B cell (primary cell): ENCODE results near the gene PLG. TPM values are rescaled to one million over a fixed set of nuclear protein-coding genes. Genes with fewer than 3 reads are reported as not detected.
"Not testable (repeated sequence)": the region's sequence is repeated elsewhere in the genome, so short reads cannot be mapped to it uniquely, and the experiment has no call there.

Experiments
- ATAC-seq: fragments of 200-7000 bp; cut with Tn5 transposase; one replicate; pipeline ENCODE4 v1.10.0; 2021; ENCODE audit warnings: low read depth, mild to moderate bottlenecking, moderate number of reproducible peaks, moderate library complexity
- CTCF ChIA-PET: fragments of 350-600 bp; sonication (Branson Sonifier 250); formaldehyde crosslinking; loops from one replicate; lab custom pipeline; 2021; ENCODE audit warnings: antibody characterized with exemption, inconsistent platforms; lab: Charles Lee
- POLR2A ChIA-PET: fragments of 350-600 bp; sonication (Branson Sonifier 250); formaldehyde crosslinking; loops from one replicate; lab custom pipeline; 2021; ENCODE audit warnings: antibody characterized with exemption; lab: Charles Lee
- DNase-seq: peaks from one replicate; pipeline ENCODE4 v3.0.0; 2013
- H2AFZ ChIP-seq: 2 replicates; pipeline ENCODE4 v1.6.1; 2012; ENCODE audit warnings: mild to moderate bottlenecking, low read depth, low read length; ENCODE audit not compliant: insufficient read depth, poor library complexity, severe bottlenecking
- H3K27ac ChIP-seq, 2 donors: 1 replicate in 1 of 2; 2 replicates in 1 of 2; pipeline ENCODE4 v1.5.1; 2012 to 2013; ENCODE audit warnings: low read length in 2 of 2, mild to moderate bottlenecking in 2 of 2, moderate library complexity in 1 of 2
- H3K27me3 ChIP-seq, 4 experiments: fragments of 200-600 bp in 1 of 4; sonication (generic) in 1 of 4; replicated peaks in 1 of 4; 1 replicate in 2 of 4; 2 replicates in 2 of 4; pipeline versions ENCODE4 v1.6.1 to v1.7.0; 2013 to 2016; ENCODE audit warnings: low read length in 3 of 4, mild to moderate bottlenecking in 2 of 4, mixed read lengths in 1 of 4, moderate library complexity in 1 of 4; ENCODE audit not compliant: insufficient read depth in 4 of 4, control insufficient read depth in 3 of 4; ENCODE audit errors: control extremely low read depth in 1 of 4
- H3K36me3 ChIP-seq, 2 experiments: replicated peaks in 1 of 2; 1 replicate in 1 of 2; 2 replicates in 1 of 2; pipeline versions ENCODE4 v1.6.1 to v1.7.1; 2013; ENCODE audit warnings: low read length in 1 of 2; ENCODE audit not compliant: insufficient read depth in 2 of 2, control insufficient read depth in 1 of 2; ENCODE audit errors: control extremely low read depth in 1 of 2, extremely low read depth in 1 of 2
- H3K4me1 ChIP-seq, 2 donors: fragments of 200-600 bp in 1 of 2; sonication (generic) in 1 of 2; 1 replicate in 1 of 2; 2 replicates in 1 of 2; pipeline versions ENCODE4 v1.5.1 to v1.6.1; 2013 to 2017; ENCODE audit warnings: low read length in 2 of 2; ENCODE audit not compliant: control insufficient read depth in 2 of 2, insufficient read depth in 2 of 2
- H3K4me2 ChIP-seq: replicated peaks from 2 replicates; pipeline ENCODE3; 2012; ENCODE audit warnings: mild to moderate bottlenecking, low read depth, low read length; ENCODE audit not compliant: poor library complexity, severe bottlenecking
- H3K4me3 ChIP-seq, 5 experiments: fragments of 200-600 bp in 1 of 5; sonication (generic) in 1 of 5; 1 replicate in 3 of 5; 2 replicates in 2 of 5; pipeline versions ENCODE4 v1.5.1 to v1.7.0; 2011 to 2016; ENCODE audit warnings: low read length in 4 of 5, mild to moderate bottlenecking in 4 of 5, low read depth in 2 of 5, control low read depth in 1 of 5, moderate library complexity in 1 of 5; ENCODE audit not compliant: insufficient read depth in 1 of 5; ENCODE audit errors: control extremely low read depth in 1 of 5, extremely low read depth in 1 of 5
- H3K79me2 ChIP-seq: fragments of 200-600 bp; sonication (generic); one replicate; pipeline ENCODE4 v1.6.0; 2016; ENCODE audit warnings: low read length; ENCODE audit not compliant: control insufficient read depth, insufficient read depth
- H3K9ac ChIP-seq: fragments of 200-600 bp; sonication (generic); 2 replicates; pipeline ENCODE4 v1.6.1; 2017; ENCODE audit warnings: mild to moderate bottlenecking, low read length, moderate library complexity
- H3K9me3 ChIP-seq, 3 donors: one replicate each; pipeline versions ENCODE4 v1.6.1 to v1.7.1; 2013; ENCODE audit warnings: low read length in 2 of 3; ENCODE audit not compliant: control insufficient read depth in 2 of 3, insufficient read depth in 1 of 3; ENCODE audit errors: control extremely low read depth in 1 of 3
- H4K20me1 ChIP-seq: 2 replicates; pipeline ENCODE4 v1.6.0; 2012; ENCODE audit warnings: mild to moderate bottlenecking, low read length; ENCODE audit not compliant: insufficient read depth, control insufficient read depth, poor library complexity, severe bottlenecking
- H3K27ac Mint-ChIP-seq: one replicate; pipeline ENCODE4 v1.8.0; 2021; ENCODE audit warnings: mixed read lengths
- H3K27me3 Mint-ChIP-seq: one replicate; pipeline ENCODE4 v1.8.0; 2021; ENCODE audit warnings: mixed read lengths
- H3K4me1 Mint-ChIP-seq: one replicate; pipeline ENCODE4 v1.8.0; 2021; ENCODE audit warnings: mixed read lengths
- H3K4me3 Mint-ChIP-seq: one replicate; pipeline ENCODE4 v1.8.0; 2021; ENCODE audit warnings: mixed read lengths
- H3K9me3 Mint-ChIP-seq: one replicate; pipeline ENCODE4 v1.8.0; 2022; ENCODE audit warnings: mixed read lengths; ENCODE audit not compliant: insufficient read depth
- EZH2 ChIP-seq: IDR thresholded peaks from 2 replicates; pipeline ENCODE4 v1.6.1; 2012; ENCODE audit warnings: borderline replicate concordance, low read depth, mild to moderate bottlenecking, moderate library complexity, low read length; ENCODE audit not compliant: insufficient read depth, poor library complexity, severe bottlenecking
- WGBS: methylation state at CpG from one replicate; pipeline ENCODE4 v1.1.5; 2013; ENCODE audit warnings: missing lambda C conversion rate; ENCODE audit not compliant: insufficient coverage; 5-methylcytosine and 5-hydroxymethylcytosine counted together
- intact Hi-C: fragments of 100-400 bp; cut with micrococcal nuclease; formaldehyde crosslinking; loops from one replicate; pipeline ENCODE4 v1.10.0; 2022
- polyA plus RNA-seq: library from polyadenylated mRNA; depleted of rRNA; stranded (reverse); fragments of >200 nt; gene quantifications from 2 replicates; pipeline ENCODE4 v1.2.3, GENCODE V29; 2012
- total RNA-seq, 2 donors: library from RNA; stranded (reverse); fragments of 120-200 nt in 1 of 2; gene quantifications; 1 replicate in 1 of 2; 2 replicates in 1 of 2; pipeline versions ENCODE4 v1.2.3 to v1.2.4, GENCODE V29; 2013 to 2022
- TF ChIP-seq, protein P1 (sequence below): fragments of 200-600 bp; IDR thresholded peaks from one replicate; pipeline ENCODE4 v1.8.0; 2022; ENCODE audit warnings: antibody characterized with exemption, mild to moderate bottlenecking

Gene PLG
- total and polyA plus RNA-seq, 2 donors (not counting 1 experiment from before 2014, with no cell fraction given): 0.32 TPM; not detected in 1

GRCh38 chr6:160695622-160696021, 6.4 kb upstream of the PLG start:
- H3K4me1 ChIP-seq, H3K4me3 Mint-ChIP-seq, H3K9ac ChIP-seq, H3K9me3 Mint-ChIP-seq, H3K27ac Mint-ChIP-seq, H3K27ac ChIP-seq, H3K4me1 Mint-ChIP-seq, H3K9me3 ChIP-seq, H4K20me1 ChIP-seq, CTCF ChIA-PET, H3K36me3 ChIP-seq, DNase-seq, H3K27me3 ChIP-seq, H3K27me3 Mint-ChIP-seq, H2AFZ ChIP-seq, POLR2A ChIA-PET, H3K4me3 ChIP-seq, H3K79me2 ChIP-seq, ATAC-seq, intact Hi-C loops, H3K4me2 ChIP-seq: not testable (repeated sequence)
- WGBS: 71% methylated on average over 1 of the region's 2 CpGs

- H3K4me3 ChIP-seq, H3K9ac ChIP-seq, DNase-seq, H3K9me3 Mint-ChIP-seq, H3K4me1 Mint-ChIP-seq, H3K27me3 Mint-ChIP-seq, POLR2A ChIA-PET, H3K36me3 ChIP-seq, intact Hi-C loops, ATAC-seq, H2AFZ ChIP-seq, H3K4me1 ChIP-seq, H3K9me3 ChIP-seq, H3K27me3 ChIP-seq, H3K4me3 Mint-ChIP-seq, H3K27ac ChIP-seq, H3K27ac Mint-ChIP-seq, H3K4me2 ChIP-seq, H3K79me2 ChIP-seq, CTCF ChIA-PET, H4K20me1 ChIP-seq: not testable (repeated sequence)
- WGBS: no CpG with 5 or more reads among the region's 3 CpGs
These were observed 5.2 kb upstream of the PLG start for GRCh38 chr6:160696884-160697283.

DNA sequence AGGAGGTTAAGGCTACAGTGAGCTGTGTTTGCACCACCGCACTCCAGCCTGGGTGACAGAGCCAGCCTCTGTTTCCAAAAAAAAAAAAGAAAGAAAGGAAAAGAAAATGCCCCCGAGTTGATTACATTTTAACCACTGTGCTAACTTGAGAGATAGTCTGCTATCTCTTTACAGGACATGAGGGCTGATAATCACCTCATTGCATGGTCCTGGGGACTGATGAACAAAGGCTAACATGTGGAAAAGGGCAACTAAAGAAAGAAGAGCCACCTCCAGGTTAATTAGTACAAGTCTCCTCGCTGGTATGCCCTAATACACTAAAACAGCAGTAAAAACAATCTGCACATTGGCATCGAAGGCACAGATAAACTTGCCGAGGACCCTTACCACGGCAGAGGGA, 4.2 kb upstream of the PLG start:
- Histone ChIP-seq H3K27ac (no peak overlapping the region), H3K9me3 (no peaks in the 10 kb centered on the region), H4K20me1 (no peaks in the 10 kb centered on the region), H3K4me3 (no peak overlapping the region), H3K79me2 (no peaks in the 10 kb centered on the region), H3K9ac (no peak overlapping the region), H3K4me1 (no peaks in the 10 kb centered on the region), H3K36me3 (no peaks in the 10 kb centered on the region), H3K27me3 (no peaks in the 10 kb centered on the region), H2AFZ (no peak overlapping the region), H3K4me2 (no peak overlapping the region)
- peaks cover 3% of the 10 kb centered on the region for H3K9me3 Mint-ChIP-seq
- no peak overlapping the region for H3K4me3 Mint-ChIP-seq
- DNase-seq (no peak), ATAC-seq (no peak)
- 86% methylated on average over 2 of the region's 6 CpGs for WGBS
- no peaks in the 10 kb centered on the region for H3K4me1 Mint-ChIP-seq
- peaks cover 9% of the 10 kb centered on the region for H3K27me3 Mint-ChIP-seq
- no peak overlapping the region for H3K27ac Mint-ChIP-seq
- ChIA-PET CTCF (no interaction called here), POLR2A (no interaction called here)
- intact Hi-C loops: no loop called here
- no peak for TF ChIP-seq EZH2
- TF ChIP-seq, protein P1, sequence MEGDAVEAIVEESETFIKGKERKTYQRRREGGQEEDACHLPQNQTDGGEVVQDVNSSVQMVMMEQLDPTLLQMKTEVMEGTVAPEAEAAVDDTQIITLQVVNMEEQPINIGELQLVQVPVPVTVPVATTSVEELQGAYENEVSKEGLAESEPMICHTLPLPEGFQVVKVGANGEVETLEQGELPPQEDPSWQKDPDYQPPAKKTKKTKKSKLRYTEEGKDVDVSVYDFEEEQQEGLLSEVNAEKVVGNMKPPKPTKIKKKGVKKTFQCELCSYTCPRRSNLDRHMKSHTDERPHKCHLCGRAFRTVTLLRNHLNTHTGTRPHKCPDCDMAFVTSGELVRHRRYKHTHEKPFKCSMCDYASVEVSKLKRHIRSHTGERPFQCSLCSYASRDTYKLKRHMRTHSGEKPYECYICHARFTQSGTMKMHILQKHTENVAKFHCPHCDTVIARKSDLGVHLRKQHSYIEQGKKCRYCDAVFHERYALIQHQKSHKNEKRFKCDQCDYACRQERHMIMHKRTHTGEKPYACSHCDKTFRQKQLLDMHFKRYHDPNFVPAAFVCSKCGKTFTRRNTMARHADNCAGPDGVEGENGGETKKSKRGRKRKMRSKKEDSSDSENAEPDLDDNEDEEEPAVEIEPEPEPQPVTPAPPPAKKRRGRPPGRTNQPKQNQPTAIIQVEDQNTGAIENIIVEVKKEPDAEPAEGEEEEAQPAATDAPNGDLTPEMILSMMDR: no peak
